ENCODE results near the gene ZNF26.
"Not testable (repeated sequence)": the region's sequence is repeated elsewhere in the genome, so short reads cannot be mapped to it uniquely, and the experiment has no call there.

ZNF26 gene

GRCh38 chr12:132956011-132956788 lies 30.0 kb upstream of the ZNF26 start, which contains the start of gene ZNF605:
Gene ZNF605 (minus strand): TSS chr12:132956306. CDS start chr12:132945635, 10,671 bp downstream.
- peak; percentile 89 for DNase-seq

GRCh38 chr12:132961790-132962189 lies 24.4 kb upstream of the ZNF26 start:
- not testable (repeated sequence) for DNase-seq

GRCh38 chr12:132963947-132964346 lies 22.2 kb upstream of the ZNF26 start:
- not testable (repeated sequence) for DNase-seq

DNA sequence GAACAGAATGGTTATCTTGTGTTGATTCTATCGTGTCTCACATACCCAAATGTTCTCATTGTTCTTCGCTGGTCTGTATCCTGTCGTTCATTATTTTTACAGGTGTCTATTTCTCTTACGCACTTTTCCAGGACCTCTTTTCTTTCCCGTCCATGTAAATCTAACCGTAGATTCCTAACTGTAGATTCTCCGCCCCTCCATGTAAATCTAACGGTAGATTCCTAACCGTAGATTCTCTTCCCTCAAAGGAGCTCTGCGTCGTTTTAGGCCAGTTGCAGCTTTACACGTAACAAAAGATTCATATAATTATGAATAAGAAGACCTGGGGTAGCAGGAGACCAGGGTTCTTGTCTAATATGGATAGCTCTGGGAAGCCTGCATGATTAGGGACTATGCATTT lies 20.4 kb upstream of the ZNF26 start:
- no peak for DNase-seq

DNA sequence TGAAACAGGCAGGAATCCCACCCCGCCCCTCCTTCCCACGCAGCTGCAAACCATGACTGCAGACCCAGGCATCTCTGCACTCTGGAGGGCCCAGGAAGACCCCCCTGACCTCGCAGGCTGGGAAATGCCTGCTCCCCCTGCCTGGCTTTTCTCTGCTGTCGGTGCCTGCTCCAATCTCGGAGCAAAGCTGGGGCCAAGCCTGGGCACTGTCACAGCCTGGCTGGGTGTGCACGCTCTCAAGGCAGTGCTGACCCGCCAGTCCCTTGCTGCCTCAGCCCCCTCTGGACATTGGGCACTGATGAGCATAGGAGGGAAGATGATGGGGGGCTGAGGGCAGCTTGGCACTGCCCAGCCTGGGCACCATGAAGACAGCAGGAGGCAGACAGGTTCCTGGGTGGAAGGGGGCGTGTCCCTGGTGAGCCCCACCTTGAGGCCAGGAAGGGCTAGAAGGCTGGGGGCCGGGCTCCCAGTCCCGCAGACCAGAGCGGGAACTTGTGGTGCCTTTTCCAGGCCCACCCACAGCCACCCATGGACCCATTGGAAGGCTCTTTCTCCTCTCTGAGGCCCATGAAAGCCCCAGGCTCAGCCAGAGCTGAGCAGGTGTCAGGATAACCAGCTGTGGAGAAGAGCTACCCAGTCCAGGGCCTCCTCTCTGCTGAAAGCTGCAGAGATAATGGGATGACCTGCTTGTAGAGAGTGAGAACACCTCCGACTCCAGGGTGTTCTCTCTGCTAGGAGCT lies 19.3 kb upstream of the ZNF26 start:
- DNase-seq = no peak

- DNase-seq = no peak
These were observed 18.4 kb upstream of the ZNF26 start for GRCh38 chr12:132967736-132968135.

DNA sequence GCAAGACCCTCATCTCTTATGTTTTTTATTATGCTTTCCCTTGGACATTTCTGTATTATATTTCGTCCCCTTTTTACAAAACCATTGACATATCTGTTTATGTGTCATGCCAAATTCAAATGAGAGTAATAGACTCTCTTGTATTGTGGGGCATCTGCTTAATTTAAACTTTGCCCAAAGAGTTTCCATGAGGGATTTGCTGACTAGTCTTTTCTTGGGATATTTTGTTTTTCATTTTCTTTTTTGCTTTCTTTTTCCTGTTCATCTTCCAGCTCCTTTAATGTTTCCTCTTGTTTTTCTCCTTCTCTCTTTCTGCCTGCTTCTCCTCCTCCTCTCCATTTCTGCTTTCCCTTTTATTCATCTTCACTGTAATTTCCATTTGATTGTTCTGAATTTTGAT lies 13.8 kb upstream of the ZNF26 start:
- DNase-seq = no peak

GRCh38 chr12:132976870-132977269 lies 9.3 kb upstream of the ZNF26 start:
- peak; percentile 7 for DNase-seq

DNA sequence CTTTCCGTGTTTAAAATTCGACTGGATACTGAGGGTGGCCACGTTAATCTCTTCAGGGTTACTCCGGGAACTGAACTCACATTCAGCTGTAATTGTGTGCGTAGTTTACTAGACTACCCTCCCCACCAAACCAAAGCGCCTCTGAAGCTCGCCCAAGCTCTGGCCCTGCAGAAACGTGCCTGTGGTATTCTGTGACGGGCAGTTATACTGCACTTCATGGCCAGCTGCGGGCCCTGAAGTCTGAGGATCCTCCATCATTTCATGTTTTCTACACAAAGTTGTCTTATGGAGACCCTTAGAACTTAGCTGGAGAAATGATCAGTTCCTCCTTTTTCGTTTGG lies 688 bp downstream of the ZNF26 start:
- no peak for DNase-seq

DNA sequence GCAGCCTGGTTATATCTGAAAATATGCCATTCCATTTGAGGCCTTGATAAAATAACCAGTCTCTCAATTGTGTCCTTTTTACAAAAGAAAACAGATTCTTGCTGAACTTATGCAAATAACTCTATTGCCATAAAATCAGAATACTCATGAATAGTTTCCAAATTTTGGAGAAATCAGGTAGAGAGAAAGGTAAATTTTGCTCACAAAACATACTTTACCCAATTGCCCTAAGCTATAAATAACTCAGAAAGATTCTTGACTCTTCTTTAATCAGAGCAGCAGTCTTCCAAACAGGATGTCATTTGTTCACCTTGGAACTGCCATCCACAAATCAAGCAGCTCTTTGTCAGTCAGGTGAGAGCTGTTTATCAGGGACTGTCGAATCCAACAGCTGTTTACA lies 12.6 kb downstream of the ZNF26 start:
- DNase-seq = no peak

DNA sequence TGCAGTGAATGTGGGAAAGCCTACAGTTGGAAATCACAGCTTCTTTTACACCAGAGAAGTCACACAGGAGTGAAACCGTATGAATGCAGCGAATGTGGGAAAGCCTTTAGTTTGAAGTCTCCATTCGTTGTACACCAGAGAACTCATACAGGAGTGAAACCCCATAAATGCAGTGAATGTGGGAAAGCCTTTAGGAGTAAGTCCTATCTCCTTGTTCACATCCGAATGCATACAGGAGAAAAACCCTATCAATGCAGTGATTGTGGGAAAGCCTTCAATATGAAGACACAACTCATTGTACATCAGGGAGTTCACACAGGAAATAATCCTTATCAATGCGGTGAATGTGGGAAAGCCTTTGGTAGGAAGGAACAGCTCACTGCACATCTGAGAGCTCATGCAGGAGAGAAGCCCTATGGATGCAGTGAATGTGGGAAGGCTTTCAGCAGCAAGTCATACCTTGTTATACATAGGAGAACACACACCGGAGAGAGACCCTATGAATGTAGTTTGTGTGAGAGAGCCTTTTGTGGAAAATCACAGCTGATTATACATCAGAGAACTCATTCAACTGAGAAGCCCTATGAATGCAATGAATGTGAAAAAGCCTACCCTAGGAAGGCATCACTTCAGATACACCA lies 24.6 kb downstream of the ZNF26 start:
- no peak for DNase-seq

GRCh38 chr12:133023566-133023965 lies 37.4 kb downstream of the ZNF26 start:
- no peak for DNase-seq

DNA sequence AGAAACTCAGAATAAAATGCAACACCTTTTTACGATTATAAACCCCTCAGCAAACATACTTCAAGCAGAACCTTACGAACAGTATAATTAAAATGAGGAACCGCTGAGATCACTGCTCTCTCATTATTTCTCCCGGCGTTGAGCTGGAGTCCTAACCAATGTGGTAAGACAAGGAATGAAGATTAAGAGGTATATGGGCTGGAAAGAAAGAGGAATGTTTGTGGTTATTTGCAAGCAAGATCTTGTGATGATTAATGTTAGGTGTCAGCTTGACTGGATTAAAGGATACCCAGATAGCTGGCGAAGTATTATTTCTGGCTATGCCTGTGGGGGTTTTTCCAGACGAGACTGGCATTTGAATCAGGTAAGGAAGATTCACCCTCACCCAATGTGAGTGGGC lies 40.8 kb downstream of the ZNF26 start:
- DNase-seq = no peak

- DNase-seq = peak; percentile 93
These were observed 51.2 kb downstream of the ZNF26 start, which contains the start of gene ZNF84 for GRCh38 chr12:133037207-133038005. Gene ZNF84 (plus strand): TSS chr12:133037509. CDS start chr12:133041468, 3,959 bp downstream.

- no peak for DNase-seq
These were observed 52.0 kb downstream of the ZNF26 start for GRCh38 chr12:133038118-133038709.

DNA sequence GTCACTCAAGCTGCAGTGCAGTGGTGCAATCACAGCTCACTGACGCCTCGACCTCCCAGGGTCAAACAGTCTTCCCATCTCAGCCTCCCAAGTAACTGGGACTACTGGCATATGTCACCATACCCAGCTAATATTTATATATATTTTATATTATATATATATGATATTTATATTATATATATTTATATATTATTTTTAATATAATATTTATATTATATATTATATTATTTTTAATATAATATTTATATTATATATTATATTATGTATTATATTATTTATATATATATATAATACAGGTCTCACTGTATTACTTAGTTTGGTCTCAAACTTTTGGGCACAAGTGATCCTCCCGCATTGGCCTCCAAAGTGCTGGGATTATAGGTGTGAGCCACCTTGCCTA lies 60.5 kb downstream of the ZNF26 start:
- no peak for DNase-seq

GRCh38 chr12:133057446-133057845 lies 71.3 kb downstream of the ZNF26 start:
- no peak for DNase-seq

DNA sequence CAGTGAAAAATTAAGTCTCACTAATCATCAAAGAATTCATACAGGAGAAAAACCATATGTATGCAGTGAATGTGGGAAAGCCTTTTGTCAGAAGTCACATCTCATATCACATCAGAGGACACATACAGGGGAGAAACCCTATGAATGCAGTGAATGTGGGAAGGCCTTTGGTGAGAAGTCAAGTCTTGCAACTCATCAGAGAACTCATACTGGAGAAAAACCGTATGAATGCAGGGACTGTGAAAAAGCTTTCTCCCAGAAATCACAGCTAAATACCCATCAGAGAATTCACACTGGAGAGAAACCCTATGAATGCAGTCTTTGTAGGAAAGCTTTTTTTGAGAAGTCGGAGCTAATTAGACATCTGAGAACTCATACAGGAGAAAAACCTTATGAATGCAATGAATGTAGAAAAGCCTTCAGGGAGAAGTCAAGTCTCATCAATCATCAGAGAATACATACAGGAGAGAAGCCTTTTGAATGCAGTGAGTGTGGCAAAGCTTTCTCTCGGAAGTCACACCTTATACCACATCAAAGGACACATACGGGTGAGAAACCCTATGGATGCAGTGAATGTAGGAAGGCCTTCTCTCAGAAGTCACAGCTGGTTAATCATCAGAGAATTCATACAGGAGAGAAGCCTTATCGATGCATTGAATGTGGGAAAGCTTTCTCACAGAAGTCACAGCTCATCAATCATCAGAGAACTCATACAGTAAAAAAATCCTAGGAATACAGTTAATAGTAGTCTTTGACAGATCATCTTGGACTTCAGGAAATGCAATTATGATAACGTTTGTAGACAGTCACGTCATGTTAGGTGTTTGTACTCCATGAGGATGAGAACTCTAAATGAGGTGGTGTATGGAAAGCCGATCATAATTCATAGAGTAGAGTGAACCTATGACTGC lies 72.3 kb downstream of the ZNF26 start:
- DNase-seq = no peak

DNA sequence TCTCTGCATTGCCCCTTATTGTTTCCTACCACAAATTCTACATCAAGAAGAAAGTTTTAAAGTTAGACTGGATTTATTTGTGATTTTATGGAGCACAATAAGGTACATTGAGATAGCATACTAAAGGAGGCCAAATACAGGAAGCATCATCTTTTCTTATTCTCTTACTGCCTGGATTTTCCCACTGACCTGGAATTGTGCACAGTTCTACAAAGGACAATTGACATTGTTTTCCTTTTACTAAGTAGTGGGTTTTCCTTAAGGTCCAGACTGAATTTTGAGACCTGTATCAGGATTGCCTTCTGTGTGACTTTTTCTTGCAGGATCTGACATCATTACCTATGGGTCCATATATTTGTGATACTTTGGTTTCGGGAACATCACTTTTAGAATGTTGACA lies 75.8 kb downstream of the ZNF26 start:
- DNase-seq = no peak

- no peak for DNase-seq
These were observed 77.4 kb downstream of the ZNF26 start for GRCh38 chr12:133063556-133063955.

DNA sequence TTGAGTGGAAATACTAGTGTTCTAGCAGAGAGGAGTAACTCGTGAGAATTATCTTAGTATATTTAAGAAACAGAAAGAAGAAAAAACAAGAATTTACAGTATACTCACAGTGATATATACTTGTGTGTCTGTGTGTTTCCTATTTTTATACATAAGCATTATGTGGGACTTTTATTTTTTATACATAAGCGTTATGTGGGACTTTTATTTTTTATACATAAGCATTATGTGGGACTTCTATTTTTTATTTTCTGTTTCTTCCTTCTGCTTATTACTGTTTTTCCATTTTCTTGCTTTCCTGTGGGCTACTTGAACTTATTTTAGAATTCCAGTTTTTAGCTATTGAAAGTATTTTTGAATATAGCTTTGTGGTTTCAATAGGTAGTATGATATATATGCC lies 87.7 kb downstream of the ZNF26 start:
- DNase-seq = no peak
